PFSK-1 (cell line): ENCODE measurements around the gene L3MBTL2.

Experiments
- POLR2AphosphoS5 ChIP-seq: IDR thresholded peaks from 2 replicates; pipeline ENCODE4 v1.6.1; 2012; ENCODE audit warnings: low read depth, mild to moderate bottlenecking, control low read depth, low read length, moderate library complexity
- SIN3A ChIP-seq: IDR thresholded peaks from 2 replicates; pipeline ENCODE4 v1.6.1; 2012; ENCODE audit warnings: mild to moderate bottlenecking, low read length, moderate library complexity, borderline replicate concordance; ENCODE audit not compliant: insufficient read depth
- TAF1 ChIP-seq: IDR thresholded peaks from 2 replicates; pipeline ENCODE4 v1.6.1; 2012; ENCODE audit warnings: low read length, control low read depth, borderline replicate concordance; ENCODE audit not compliant: insufficient read depth

- no peak for TF ChIP-seq POLR2AphosphoS5
- no peak for TF ChIP-seq TAF1
- TF ChIP-seq SIN3A = no peak
These were observed 26.6 kb upstream of the L3MBTL2 start for GRCh38 chr22:41178425-41178975.
